Measurements from ENCODE around the gene ANKMY2. TPM values are rescaled to one million over a fixed set of nuclear protein-coding genes. Genes with fewer than 3 reads are reported as not detected.
A peak's percentile ranks its signal among the peaks of the same experiment; 100 is the strongest.
"Not testable (repeated sequence)": the region's sequence is repeated elsewhere in the genome, so short reads cannot be mapped to it uniquely, and the experiment has no call there.

The ANKMY2 gene
- total RNA-seq, 2 donors from 2014 or later = 8.6 to 12.5 TPM

- ATAC-seq = peak; percentile 22
Measured at GRCh38 chr7:16606704-16607103, 38.9 kb downstream of the ANKMY2 start.

GRCh38 chr7:16604054-16604453, 41.5 kb downstream of the ANKMY2 start:
- peaks cover 0 to 2% of the 10 kb centered on the region in 2 donors for H3K36me3 ChIP-seq (replicated peaks in 1 of 2; ENCODE audit: insufficient read depth in 1 of 2, low read depth in 2 of 2)
- WGBS, 2 donors = 77 to 78% methylated on average over 3 of the region's 3 CpGs
- ATAC-seq = no peak

More at GRCh38 chr7:16606704-16607103, 38.9 kb downstream of the ANKMY2 start:
- intact Hi-C loops (cut with DNase I) = no loop called here
- no peaks in the 10 kb centered on the region for H3K27me3 ChIP-seq
- DNase-seq = peak in 1 of 4 donors; percentile 25
- no peak overlapping the region for H3K4me3 ChIP-seq
- no peaks in the 10 kb centered on the region for H3K9me3 ChIP-seq
- H3K36me3 ChIP-seq (replicated peaks in 1 of 2; ENCODE audit: insufficient read depth in 1 of 2, low read depth in 2 of 2) = no peaks in the 10 kb centered on the region
- TF ChIP-seq POLR2A (IDR thresholded peaks at IDR 0.05) (no peak), CTCF (IDR thresholded peaks at IDR 0.05) (no peak)
- peaks cover 40% of the 10 kb centered on the region for H3K4me1 ChIP-seq
- H3K27ac ChIP-seq = peak overlapping the region; percentile 6 to 54 (median 25)
- 33 to 47% methylated on average over 3 of the region's 3 CpGs for WGBS, 2 donors

GRCh38 chr7:16603633-16604032, 41.9 kb downstream of the ANKMY2 start:
- Histone ChIP-seq H3K36me3 (replicated peaks in 1 of 2; ENCODE audit: insufficient read depth in 1 of 2, low read depth in 2 of 2) (peaks cover 0 to 2% of the 10 kb centered on the region in 2 donors), H3K4me1 (peaks cover 26% of the 10 kb centered on the region), H3K9me3 (no peaks in the 10 kb centered on the region), H3K27ac (peak overlapping the region in 2 of 4 donors; percentile 5 to 14), H3K27me3 (no peaks in the 10 kb centered on the region), H3K4me3 (no peak overlapping the region)
- TF ChIP-seq CTCF (IDR thresholded peaks at IDR 0.05) (no peak), POLR2A (IDR thresholded peaks at IDR 0.05) (no peak)
- ATAC-seq = peak; percentile 82
- intact Hi-C loops (cut with DNase I) = no loop called here
- DNase-seq = peak in 3 of 4 donors; percentile 36 to 42 (median 41)

More at GRCh38 chr7:16604054-16604453, 41.5 kb downstream of the ANKMY2 start:
- Histone ChIP-seq H3K4me1 (peaks cover 26% of the 10 kb centered on the region), H3K4me3 (no peak overlapping the region), H3K27ac (peak overlapping the region in 1 of 4 donors; percentile 14), H3K27me3 (no peaks in the 10 kb centered on the region), H3K9me3 (no peaks in the 10 kb centered on the region)
- no peak for TF ChIP-seq POLR2A (IDR thresholded peaks at IDR 0.05)
- peak in 4 of 7 experiments; percentile 4 to 31 (median 16) for TF ChIP-seq CTCF (IDR thresholded peaks at IDR 0.05)
- DNase-seq = no peak
- intact Hi-C loops (cut with DNase I) = no loop called here

DNA sequence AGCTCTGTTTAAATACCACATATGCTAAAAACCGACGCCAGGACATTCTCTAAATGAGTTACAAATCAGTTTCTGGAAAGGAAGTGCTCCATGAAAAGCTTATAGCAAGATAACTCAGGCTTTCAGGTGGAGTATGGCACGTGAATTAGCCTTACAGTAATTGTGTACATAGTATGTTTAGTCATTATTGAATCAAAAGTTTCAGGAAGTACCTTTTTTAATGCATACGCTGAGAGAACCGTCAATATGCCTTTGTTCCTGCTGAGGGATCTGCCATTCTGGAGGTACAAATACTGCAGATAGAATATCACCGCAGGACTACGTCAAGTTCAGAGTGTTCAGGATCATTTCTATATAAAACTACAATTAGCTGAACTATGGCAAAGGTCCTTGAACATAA, 45.7 kb downstream of the ANKMY2 start:
- ATAC-seq (no peak), DNase-seq (no peak)
- no peak overlapping the region for H3K27ac ChIP-seq
- H3K36me3 ChIP-seq (replicated peaks in 1 of 2; ENCODE audit: insufficient read depth in 1 of 2, low read depth in 2 of 2) = peaks cover 0 to 2% of the 10 kb centered on the region in 2 donors
- H3K4me1 ChIP-seq = peaks cover 7% of the 10 kb centered on the region
- TF ChIP-seq CTCF (IDR thresholded peaks at IDR 0.05) (no peak), POLR2A (IDR thresholded peaks at IDR 0.05) (no peak)
- intact Hi-C loops (cut with DNase I) = no loop called here
- H3K27me3 ChIP-seq = no peaks in the 10 kb centered on the region
- 68 to 89% methylated on average over 7 of the region's 7 CpGs for WGBS, 2 donors
- H3K9me3 ChIP-seq = no peaks in the 10 kb centered on the region
- no peak overlapping the region for H3K4me3 ChIP-seq

GRCh38 chr7:16598015-16598414, 47.5 kb downstream of the ANKMY2 start:
- 51 to 57% methylated on average over 4 of the region's 4 CpGs for WGBS, 2 donors
- intact Hi-C loops (cut with DNase I) = no loop called here
- H3K27ac ChIP-seq = no peak overlapping the region
- no peak for ATAC-seq
- TF ChIP-seq POLR2A (IDR thresholded peaks at IDR 0.05) (no peak), CTCF (IDR thresholded peaks at IDR 0.05) (no peak)
- no peaks in the 10 kb centered on the region for H3K27me3 ChIP-seq
- no peaks in the 10 kb centered on the region for H3K9me3 ChIP-seq
- H3K36me3 ChIP-seq (replicated peaks in 1 of 2; ENCODE audit: insufficient read depth in 1 of 2, low read depth in 2 of 2) = peaks cover 0 to 2% of the 10 kb centered on the region in 2 donors
- DNase-seq = no peak
- H3K4me3 ChIP-seq = no peak overlapping the region
- no peaks in the 10 kb centered on the region for H3K4me1 ChIP-seq

DNA sequence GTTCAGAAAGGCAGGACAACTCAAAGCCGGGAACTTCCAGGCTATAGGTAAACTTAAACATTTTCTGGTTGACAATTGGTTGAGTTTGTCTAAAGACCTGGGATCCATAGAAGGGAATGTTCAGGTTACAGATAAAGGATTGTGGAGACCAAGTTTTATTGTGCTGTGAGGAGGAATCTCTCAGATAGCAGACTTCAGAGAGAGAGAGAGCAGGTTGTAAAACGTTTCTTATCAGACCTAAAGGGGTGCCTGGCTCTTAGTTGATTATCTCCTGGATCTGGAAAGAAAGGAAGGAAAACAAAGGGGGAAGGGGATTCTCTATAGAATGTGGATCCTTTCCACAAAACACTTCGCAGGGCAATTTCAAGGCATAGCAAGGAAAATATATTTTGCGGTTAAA, 50.0 kb downstream of the ANKMY2 start:
- H3K4me3 ChIP-seq; intact Hi-C loops (cut with DNase I); H3K36me3 ChIP-seq (replicated peaks in 1 of 2; ENCODE audit: insufficient read depth in 1 of 2, low read depth in 2 of 2); H3K9me3 ChIP-seq; H3K27me3 ChIP-seq; H3K4me1 ChIP-seq; DNase-seq; H3K27ac ChIP-seq; ATAC-seq: not testable (repeated sequence)
- WGBS, 2 donors = 67 to 79% methylated on average over 4 of the region's 4 CpGs
